Activated T-helper 17 cell treated with anti-CD3 and anti-CD28 coated beads, Interleukin-2, amount 50 U/mL, for 72 hours (primary cell): ENCODE results near the gene AGFG1. TPM values are rescaled to one million over a fixed set of nuclear protein-coding genes. Genes with fewer than 3 reads are reported as not detected.

ENCODE experiments used
- ATAC-seq: fragments of 150-1000 bp; cut with Tn5 transposase; replicated peaks from 2 replicates; pipeline ENCODE4 v1.10.0; 2021; ENCODE audit warnings: mild to moderate bottlenecking, moderate library complexity
- H3K27ac Mint-ChIP-seq: one replicate; pipeline ENCODE4 v1.8.0; 2022; ENCODE audit warnings: mixed read lengths
- H3K27me3 Mint-ChIP-seq: one replicate; pipeline ENCODE4 v1.8.0; 2022; ENCODE audit warnings: mixed read lengths
- H3K36me3 Mint-ChIP-seq: one replicate; pipeline ENCODE4 v1.8.0; 2022; ENCODE audit warnings: low read depth, mild to moderate bottlenecking, mixed read lengths
- H3K4me1 Mint-ChIP-seq: one replicate; pipeline ENCODE4 v1.8.0; 2022; ENCODE audit warnings: mixed read lengths
- H3K4me3 Mint-ChIP-seq: one replicate; pipeline ENCODE4 v1.8.0; 2022; ENCODE audit warnings: mild to moderate bottlenecking, mixed read lengths
- H3K9me3 Mint-ChIP-seq: one replicate; pipeline ENCODE4 v1.8.0; 2022; ENCODE audit warnings: mixed read lengths
- total RNA-seq, 2 donors: library from RNA; stranded (reverse); gene quantifications; one replicate each; pipeline ENCODE4 v1.2.3, GENCODE V29; 2022

AGFG1 gene
- total RNA-seq, 2 donors from 2014 or later: 68.7 to 79.8 TPM

- H3K27me3 Mint-ChIP-seq: peaks cover 30% of the 10 kb centered on the region
- H3K4me3 Mint-ChIP-seq: no peak overlapping the region
- H3K4me1 Mint-ChIP-seq: peaks cover 3% of the 10 kb centered on the region
- no peak overlapping the region for H3K27ac Mint-ChIP-seq
- no peak for ATAC-seq
- no peaks in the 10 kb centered on the region for H3K36me3 Mint-ChIP-seq
- H3K9me3 Mint-ChIP-seq: no peaks in the 10 kb centered on the region
These were observed 136.8 kb downstream of the AGFG1 start for GRCh38 chr2:227608561-227609338.

DNA sequence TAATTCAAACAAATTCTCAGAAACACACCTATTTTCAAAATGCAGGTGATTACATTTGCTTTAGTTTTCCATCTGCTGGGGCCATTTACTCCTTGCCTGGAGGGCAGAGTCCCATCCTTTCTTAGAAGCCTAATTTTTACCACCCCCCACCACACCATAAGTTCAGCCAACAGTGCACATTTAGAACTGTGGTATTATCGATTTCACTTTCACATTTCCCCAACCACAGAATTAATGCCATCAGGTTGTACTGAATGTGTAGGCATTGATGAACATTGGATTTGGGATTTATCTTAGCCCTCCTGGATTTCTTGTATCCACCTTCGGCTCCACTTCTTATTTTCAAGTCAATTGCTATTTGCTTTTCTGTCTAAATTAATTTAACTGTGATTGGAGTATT is 138.2 kb downstream of the AGFG1 start:
- peaks cover 30% of the 10 kb centered on the region for H3K27me3 Mint-ChIP-seq
- H3K4me1 Mint-ChIP-seq: peaks cover 3% of the 10 kb centered on the region
- H3K27ac Mint-ChIP-seq: no peak overlapping the region

More for the DNA sequence above, 138.2 kb downstream of the AGFG1 start:
- no peaks in the 10 kb centered on the region for H3K36me3 Mint-ChIP-seq
- no peaks in the 10 kb centered on the region for H3K9me3 Mint-ChIP-seq
- H3K4me3 Mint-ChIP-seq: no peak overlapping the region
- no peak for ATAC-seq

Other genes starting within 250 kb of the AGFG1 start
- 10 to 100 TPM; 75.9 to 77.9 TPM for gene MFF, start 146.9 kb upstream of the AGFG1 start, total RNA-seq
- not detected for gene TM4SF20, start 92.8 kb upstream of the AGFG1 start, total RNA-seq
- gene SCYGR1, start 84.2 kb upstream of the AGFG1 start, total RNA-seq: not detected
- gene SCYGR2, start 126.7 kb downstream of the AGFG1 start, total RNA-seq: not detected
- gene SCYGR3, start 142.7 kb downstream of the AGFG1 start, total RNA-seq: not detected
- not detected for gene SCYGR4, start 145.3 kb downstream of the AGFG1 start, total RNA-seq
- not detected for gene SCYGR5, start 194.6 kb downstream of the AGFG1 start, total RNA-seq
- gene SLC19A3, start 245.9 kb downstream of the AGFG1 start, total RNA-seq: not detected